ENCODE results near the gene SEC14L3. TPM values are rescaled to one million over a fixed set of nuclear protein-coding genes. Genes with fewer than 3 reads are reported as not detected.

Gene SEC14L3
- total RNA-seq, 4 donors from 2014 or later = not detected

DNA sequence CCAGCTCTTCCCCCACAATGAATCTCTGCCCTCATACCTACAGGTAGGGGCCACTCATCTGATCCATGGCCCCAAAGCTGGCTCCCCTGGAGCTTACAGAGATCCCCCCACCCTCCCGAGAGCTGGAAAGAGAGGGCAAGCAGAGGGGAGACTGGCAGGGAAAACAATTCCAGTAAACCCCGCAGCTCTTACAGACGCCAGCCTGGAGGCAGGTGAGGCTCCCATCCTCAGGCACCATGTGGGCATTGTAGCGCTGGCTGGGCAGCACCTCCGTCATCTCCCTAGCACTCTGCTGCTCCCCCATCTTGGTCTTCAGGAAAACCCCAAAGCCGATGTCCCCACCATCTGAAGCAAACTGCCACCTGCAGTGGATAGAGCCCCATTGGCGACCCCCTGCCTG, 19.6 kb upstream of the SEC14L3 start:
- no peak overlapping the region for H3K4me3 ChIP-seq
- WGBS, 2 donors (ENCODE audit: low coverage in 1 of 2) = 81% methylated on average over 6 of the region's 7 CpGs; no CpG with 5 or more reads in 1 of the 2 donors
- H3K36me3 ChIP-seq = no peaks in the 10 kb centered on the region
- no peak for DNase-seq
- in situ Hi-C loops (cut with MboI; ENCODE audit: low pct_ligation_motif_present in 1 of 4, low pct_unique_long_range_greater_than_20kb in 1 of 4, low sequenced_read_pairs in 3 of 4) (loop anchor here in 2 of 4 donors (25.0 kb wide), 2 partner anchors 104 to 379 kb away; partner anchors contain the start of genes RNF215 (in 1 of the 2) and SEC14L2 (in 1 of the 2)), intact Hi-C loops (cut with DNase I; ENCODE audit: low total_unique reads) (no loop called here)
- no peaks in the 10 kb centered on the region for H3K27me3 ChIP-seq
- no peak overlapping the region for H3K27ac ChIP-seq
- H3K9me3 ChIP-seq = no peaks in the 10 kb centered on the region
- TF ChIP-seq POLR2AphosphoS5 (IDR thresholded peaks at IDR 0.05) = no peak
- no peaks in the 10 kb centered on the region for H3K4me1 ChIP-seq

DNA sequence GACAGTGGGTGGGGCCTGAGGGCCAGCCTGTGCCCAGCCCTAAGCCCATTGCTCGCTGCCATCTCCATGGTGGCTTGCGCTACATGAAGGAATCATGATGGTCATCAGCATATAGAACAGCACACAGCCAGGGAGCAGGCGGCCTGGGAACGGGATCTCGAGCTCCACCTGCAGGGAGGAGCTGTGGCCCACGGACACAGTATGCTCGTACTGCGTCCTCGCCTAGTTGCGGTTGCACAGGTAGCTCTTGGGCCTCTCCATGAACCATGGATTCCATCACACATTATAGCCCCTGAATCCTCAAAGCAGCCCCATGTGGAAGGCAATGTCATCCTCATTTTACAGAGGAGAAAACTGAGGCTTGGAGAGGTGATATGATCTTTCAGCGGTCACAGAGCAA, 18.6 kb upstream of the SEC14L3 start:
- H3K9me3 ChIP-seq = no peaks in the 10 kb centered on the region
- H3K27me3 ChIP-seq = no peaks in the 10 kb centered on the region
- no peak overlapping the region for H3K27ac ChIP-seq
- no peak overlapping the region for H3K4me3 ChIP-seq
- no peaks in the 10 kb centered on the region for H3K36me3 ChIP-seq
- 85% methylated on average over 10 of the region's 11 CpGs; no CpG with 5 or more reads in 1 of the 2 donors for WGBS, 2 donors (ENCODE audit: low coverage in 1 of 2)
- TF ChIP-seq CTCF (IDR thresholded peaks at IDR 0.05) (no peak), POLR2AphosphoS5 (IDR thresholded peaks at IDR 0.05) (no peak), EP300 (IDR thresholded peaks at IDR 0.05; ENCODE audit: low read depth) (no peak), POLR2A (IDR thresholded peaks at IDR 0.05) (no peak)
- DNase-seq = no peak
- intact Hi-C loops (cut with DNase I; ENCODE audit: low total_unique reads) = no loop called here
- H3K4me1 ChIP-seq = no peaks in the 10 kb centered on the region
- in situ Hi-C loops (cut with MboI; ENCODE audit: low pct_ligation_motif_present in 1 of 4, low pct_unique_long_range_greater_than_20kb in 1 of 4, low sequenced_read_pairs in 3 of 4) = loop anchor here in 2 of 4 donors (25.0 kb wide), 2 partner anchors 103 to 378 kb away; partner anchors contain the start of genes RNF215 (in 1 of the 2) and SEC14L2 (in 1 of the 2)

DNA sequence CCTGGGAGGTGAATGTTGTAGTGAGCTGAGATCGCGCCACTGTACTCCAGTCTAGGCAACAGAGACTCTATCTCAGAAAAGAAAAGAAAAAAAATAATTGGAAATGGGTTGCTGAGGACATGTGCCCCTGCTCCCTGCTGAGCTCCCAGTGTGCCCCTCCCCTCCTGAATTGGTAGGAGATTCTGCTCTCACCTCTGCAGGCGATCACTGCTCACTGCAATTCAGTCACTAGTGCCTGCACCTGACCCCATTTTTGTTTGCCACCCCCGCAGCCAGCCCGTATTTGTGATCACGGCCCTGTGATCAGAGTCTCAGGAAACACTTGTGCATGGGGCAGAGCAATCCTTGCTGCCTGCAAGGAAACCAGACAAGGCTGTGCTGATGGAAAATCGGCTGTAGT, 16.3 kb upstream of the SEC14L3 start:
- intact Hi-C loops (cut with DNase I; ENCODE audit: low total_unique reads) = loop anchor here (5.0 kb wide), 1 partner anchor 226 kb away; no protein-coding TSS in a partner anchor
- in situ Hi-C loops (cut with MboI; ENCODE audit: low pct_ligation_motif_present in 1 of 4, low pct_unique_long_range_greater_than_20kb in 1 of 4, low sequenced_read_pairs in 3 of 4) = loop anchor here in 2 of 4 donors (25.0 kb wide), 2 partner anchors 101 to 376 kb away; partner anchors contain the start of genes RNF215 (in 1 of the 2) and SEC14L2 (in 1 of the 2)
- TF ChIP-seq POLR2A (IDR thresholded peaks at IDR 0.05) (no peak), CTCF (IDR thresholded peaks at IDR 0.05) (no peak), POLR2AphosphoS5 (IDR thresholded peaks at IDR 0.05) (no peak), EP300 (IDR thresholded peaks at IDR 0.05; ENCODE audit: low read depth) (no peak)

DNA sequence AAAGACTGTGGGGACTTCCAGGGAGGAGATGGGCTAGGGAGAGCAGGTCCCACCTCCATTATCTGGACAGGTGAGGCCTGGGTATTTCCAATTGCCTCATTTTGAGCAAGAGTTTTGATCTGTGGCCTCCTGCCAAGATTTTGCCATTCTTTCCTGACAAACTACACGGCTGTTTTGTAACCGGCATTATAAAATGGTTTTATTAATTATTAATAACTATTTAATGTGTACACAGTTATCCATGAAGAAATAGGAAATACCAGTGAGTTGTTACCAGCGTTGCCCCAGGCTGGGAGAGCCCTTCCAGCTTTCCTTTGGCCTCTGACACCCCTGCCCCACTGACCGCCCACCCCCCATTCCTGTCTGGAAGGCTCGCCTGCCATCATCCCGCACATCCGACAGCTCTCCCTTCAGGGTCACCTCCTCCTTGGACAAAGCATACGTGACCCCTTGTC, 14.9 kb upstream of the SEC14L3 start:
- Histone ChIP-seq H3K36me3 (no peaks in the 10 kb centered on the region), H3K4me1 (no peaks in the 10 kb centered on the region), H3K27me3 (no peaks in the 10 kb centered on the region), H3K4me3 (no peak overlapping the region), H3K27ac (no peak overlapping the region), H3K9me3 (no peaks in the 10 kb centered on the region)
- in situ Hi-C loops (cut with MboI; ENCODE audit: low pct_ligation_motif_present in 1 of 4, low pct_unique_long_range_greater_than_20kb in 1 of 4, low sequenced_read_pairs in 3 of 4) = loop anchor here in 2 of 4 donors (25.0 kb wide), 2 partner anchors 99 to 374 kb away; partner anchors contain the start of genes RNF215 (in 1 of the 2) and SEC14L2 (in 1 of the 2)
- intact Hi-C loops (cut with DNase I; ENCODE audit: low total_unique reads) = loop anchor here (5.0 kb wide), 1 partner anchor 224 kb away; no protein-coding TSS in a partner anchor
- 70 to 78% methylated on average over 4 to 8 of the region's 8 CpGs for WGBS, 2 donors (ENCODE audit: low coverage in 1 of 2)
- no peak for DNase-seq
- TF ChIP-seq POLR2A (IDR thresholded peaks at IDR 0.05) = no peak
- no peak for TF ChIP-seq CTCF (IDR thresholded peaks at IDR 0.05)

More for the DNA sequence above, 16.3 kb upstream of the SEC14L3 start:
- Histone ChIP-seq H3K9me3 (no peaks in the 10 kb centered on the region), H3K4me1 (no peaks in the 10 kb centered on the region), H3K36me3 (no peaks in the 10 kb centered on the region), H3K4me3 (no peak overlapping the region), H3K27ac (no peak overlapping the region), H3K27me3 (no peaks in the 10 kb centered on the region)
- WGBS, 2 donors (ENCODE audit: low coverage in 1 of 2) = 64 to 81% methylated on average over 4 to 7 of the region's 7 CpGs
- no peak for DNase-seq
